ENCODE results near the gene LRRC19. TPM values are rescaled to one million over a fixed set of nuclear protein-coding genes. Genes with fewer than 3 reads are reported as not detected.

The LRRC19 gene, protein sequence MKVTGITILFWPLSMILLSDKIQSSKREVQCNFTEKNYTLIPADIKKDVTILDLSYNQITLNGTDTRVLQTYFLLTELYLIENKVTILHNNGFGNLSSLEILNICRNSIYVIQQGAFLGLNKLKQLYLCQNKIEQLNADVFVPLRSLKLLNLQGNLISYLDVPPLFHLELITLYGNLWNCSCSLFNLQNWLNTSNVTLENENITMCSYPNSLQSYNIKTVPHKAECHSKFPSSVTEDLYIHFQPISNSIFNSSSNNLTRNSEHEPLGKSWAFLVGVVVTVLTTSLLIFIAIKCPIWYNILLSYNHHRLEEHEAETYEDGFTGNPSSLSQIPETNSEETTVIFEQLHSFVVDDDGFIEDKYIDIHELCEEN
- not detected for total RNA-seq

GRCh38 chr9:27005491-27005890 lies at the start of gene LRRC19:
Gene LRRC19, minus strand, starts transcription at chr9:27005672. Its CDS starts 5,978 bp downstream, at chr9:26999694.
- no peaks in the 10 kb centered on the region for H3K9me3 ChIP-seq
- TF ChIP-seq, protein P1, sequence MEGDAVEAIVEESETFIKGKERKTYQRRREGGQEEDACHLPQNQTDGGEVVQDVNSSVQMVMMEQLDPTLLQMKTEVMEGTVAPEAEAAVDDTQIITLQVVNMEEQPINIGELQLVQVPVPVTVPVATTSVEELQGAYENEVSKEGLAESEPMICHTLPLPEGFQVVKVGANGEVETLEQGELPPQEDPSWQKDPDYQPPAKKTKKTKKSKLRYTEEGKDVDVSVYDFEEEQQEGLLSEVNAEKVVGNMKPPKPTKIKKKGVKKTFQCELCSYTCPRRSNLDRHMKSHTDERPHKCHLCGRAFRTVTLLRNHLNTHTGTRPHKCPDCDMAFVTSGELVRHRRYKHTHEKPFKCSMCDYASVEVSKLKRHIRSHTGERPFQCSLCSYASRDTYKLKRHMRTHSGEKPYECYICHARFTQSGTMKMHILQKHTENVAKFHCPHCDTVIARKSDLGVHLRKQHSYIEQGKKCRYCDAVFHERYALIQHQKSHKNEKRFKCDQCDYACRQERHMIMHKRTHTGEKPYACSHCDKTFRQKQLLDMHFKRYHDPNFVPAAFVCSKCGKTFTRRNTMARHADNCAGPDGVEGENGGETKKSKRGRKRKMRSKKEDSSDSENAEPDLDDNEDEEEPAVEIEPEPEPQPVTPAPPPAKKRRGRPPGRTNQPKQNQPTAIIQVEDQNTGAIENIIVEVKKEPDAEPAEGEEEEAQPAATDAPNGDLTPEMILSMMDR (IDR thresholded peaks at IDR 0.05): no peak
- DNase-seq (ENCODE audit: low spot score): no peak
- H3K4me3 ChIP-seq: no peak within 1 kb of the TSS
- no peaks in the 10 kb centered on the region for H3K36me3 ChIP-seq
- no peaks in the 10 kb centered on the region for H3K4me1 ChIP-seq
- H3K27me3 ChIP-seq: no peaks in the 10 kb centered on the region
- H3K27ac ChIP-seq: no peak within 1 kb of the TSS

DNA sequence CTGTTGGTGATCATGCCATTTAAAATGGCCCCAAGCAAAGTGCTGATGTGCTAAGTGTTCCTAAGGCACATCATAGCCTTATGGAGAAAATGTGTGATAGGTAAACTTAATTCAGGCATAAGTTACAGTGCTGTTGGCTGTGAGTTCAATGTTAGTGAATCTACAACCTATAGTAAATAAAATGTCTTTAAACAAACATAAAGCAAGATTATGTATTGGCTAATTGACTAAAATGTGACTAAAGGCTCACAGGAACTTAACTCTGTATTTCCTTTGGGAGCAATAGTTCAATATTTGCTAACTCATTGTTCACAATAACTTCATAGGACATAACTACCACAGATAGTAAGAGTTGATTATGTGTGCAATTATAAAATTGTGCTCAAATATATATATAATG lies 49.4 kb upstream of the LRRC19 start:
- no peak overlapping the region for H3K4me3 ChIP-seq
- H3K36me3 ChIP-seq: no peaks in the 10 kb centered on the region

GRCh38 chr9:27054125-27054524 lies 48.7 kb upstream of the LRRC19 start:
- no peak for DNase-seq (ENCODE audit: low spot score)
- Histone ChIP-seq H3K36me3 (no peaks in the 10 kb centered on the region), H3K27me3 (no peaks in the 10 kb centered on the region), H3K9me3 (no peaks in the 10 kb centered on the region), H3K27ac (no peak overlapping the region), H3K4me1 (no peaks in the 10 kb centered on the region), H3K4me3 (no peak overlapping the region)
- TF ChIP-seq, protein P1 (IDR thresholded peaks at IDR 0.05): no peak

More for the DNA sequence above, 49.4 kb upstream of the LRRC19 start:
- no peaks in the 10 kb centered on the region for H3K9me3 ChIP-seq
- TF ChIP-seq, protein P1 (IDR thresholded peaks at IDR 0.05): no peak
- H3K27ac ChIP-seq: no peak overlapping the region
- no peak for DNase-seq (ENCODE audit: low spot score)
- no peaks in the 10 kb centered on the region for H3K4me1 ChIP-seq
- H3K27me3 ChIP-seq: no peaks in the 10 kb centered on the region

- H3K27ac ChIP-seq: no peak overlapping the region
- TF ChIP-seq, protein P1 (IDR thresholded peaks at IDR 0.05): no peak
These were observed 48.0 kb upstream of the LRRC19 start for GRCh38 chr9:27053369-27054022.

GRCh38 chr9:27047136-27047535 lies 41.7 kb upstream of the LRRC19 start:
- Histone ChIP-seq H3K4me3 (no peak overlapping the region), H3K4me1 (no peaks in the 10 kb centered on the region), H3K36me3 (no peaks in the 10 kb centered on the region), H3K9me3 (no peaks in the 10 kb centered on the region), H3K27ac (no peak overlapping the region), H3K27me3 (no peaks in the 10 kb centered on the region)
- DNase-seq (ENCODE audit: low spot score): no peak
- TF ChIP-seq, protein P1 (IDR thresholded peaks at IDR 0.05): no peak

More at GRCh38 chr9:27053369-27054022, 48.0 kb upstream of the LRRC19 start:
- Histone ChIP-seq H3K27me3 (no peaks in the 10 kb centered on the region), H3K4me3 (no peak overlapping the region), H3K4me1 (no peaks in the 10 kb centered on the region), H3K36me3 (no peaks in the 10 kb centered on the region), H3K9me3 (no peaks in the 10 kb centered on the region)
- no peak for DNase-seq (ENCODE audit: low spot score)
